NAMALWA (cell line): Measurements from ENCODE around the gene RPAP3.

ENCODE experiments used
- DNase-seq: peaks from one replicate; pipeline ENCODE4 v3.0.0-alpha.2; 2015; ENCODE audit warnings: low spot score

The RPAP3 gene

GRCh38 chr12:47721431-47721973 lies 15.7 kb upstream of the RPAP3 start:
- no peak for DNase-seq

GRCh38 chr12:47718531-47718930 lies 12.7 kb upstream of the RPAP3 start:
- DNase-seq: no peak

- DNase-seq: peak; percentile 82
Observed at GRCh38 chr12:47717443-47718193, 11.8 kb upstream of the RPAP3 start.

- no peak for DNase-seq
Observed at GRCh38 chr12:47717046-47717442, 11.2 kb upstream of the RPAP3 start.

GRCh38 chr12:47715877-47716548 lies 10.2 kb upstream of the RPAP3 start:
- no peak for DNase-seq

- DNase-seq: peak; percentile 93
Observed at GRCh38 chr12:47715393-47715876, 9.6 kb upstream of the RPAP3 start.

- DNase-seq: no peak
Observed at GRCh38 chr12:47714826-47715386, 9.1 kb upstream of the RPAP3 start.

GRCh38 chr12:47712171-47712570 lies 6.3 kb upstream of the RPAP3 start:
- no peak for DNase-seq

- no peak for DNase-seq
Observed at GRCh38 chr12:47711448-47711847, 5.6 kb upstream of the RPAP3 start.

GRCh38 chr12:47710278-47710677 lies 4.4 kb upstream of the RPAP3 start:
- DNase-seq: no peak

GRCh38 chr12:47709671-47710070 lies 3.8 kb upstream of the RPAP3 start:
- peak; percentile 42 for DNase-seq

- DNase-seq: no peak
Observed at GRCh38 chr12:47709237-47709636, 3.4 kb upstream of the RPAP3 start.

- peak; percentile 25 for DNase-seq
Observed at GRCh38 chr12:47707905-47708543, 2.2 kb upstream of the RPAP3 start.

GRCh38 chr12:47707355-47707754 lies 1.5 kb upstream of the RPAP3 start:
- no peak for DNase-seq

- DNase-seq: no peak
Observed at GRCh38 chr12:47705229-47705565, 633 bp downstream of the RPAP3 start.

- no peak for DNase-seq
Observed at GRCh38 chr12:47704719-47705118, 1.1 kb downstream of the RPAP3 start.

- DNase-seq: no peak
Observed at GRCh38 chr12:47700263-47700662, 5.6 kb downstream of the RPAP3 start.

GRCh38 chr12:47698631-47699030 lies 7.2 kb downstream of the RPAP3 start:
- no peak for DNase-seq

GRCh38 chr12:47698055-47698454 lies 7.8 kb downstream of the RPAP3 start:
- DNase-seq: no peak

- no peak for DNase-seq
Observed at GRCh38 chr12:47689215-47689614, 16.6 kb downstream of the RPAP3 start.

GRCh38 chr12:47687636-47688035 lies 18.2 kb downstream of the RPAP3 start:
- DNase-seq: no peak

- DNase-seq: peak; percentile 54
Observed at GRCh38 chr12:47686645-47687240, 19.1 kb downstream of the RPAP3 start.
